ENCODE measurements around the gene PSEN1. TPM values are rescaled to one million over a fixed set of nuclear protein-coding genes. Genes with fewer than 3 reads are reported as not detected.

Gene PSEN1
- total RNA-seq (2021): 38.7 and 41.9 TPM in 2 replicates
- percentile 69 among the genes with signal in this experiment for Bru-seq, nascent RNA
- BruChase-seq, experiment 1, labeled RNA remaining after a 2-hour chase: percentile 69 among the genes with signal in this experiment
- BruChase-seq, experiment 2, labeled RNA remaining after a 6-hour chase: percentile 76 among the genes with signal in this experiment
- long read RNA-seq, full-length matches to known transcripts: 58 of 85 reads
- long read RNA-seq, partial matches to known transcripts: 6 of 85 reads
- long read RNA-seq, other reads (novel, unspliced or antisense): 21 of 85 reads

GRCh38 chr14:73136387-73137225 lies at the start of gene PSEN1:
Gene PSEN1, plus strand, starts transcription at chr14:73136507. Its CDS starts 11,513 bp downstream, at chr14:73148020.
- TF ChIP-seq EZH2 (IDR thresholded peaks at IDR 0.05; ENCODE audit: borderline replicate concordance, low read depth, low read length, poor library complexity, severe bottlenecking): no peak
- TF ChIP-seq CTCF (conservative IDR thresholded peaks at IDR 0.05; ENCODE audit: low read depth, low read length): no peak

DNA sequence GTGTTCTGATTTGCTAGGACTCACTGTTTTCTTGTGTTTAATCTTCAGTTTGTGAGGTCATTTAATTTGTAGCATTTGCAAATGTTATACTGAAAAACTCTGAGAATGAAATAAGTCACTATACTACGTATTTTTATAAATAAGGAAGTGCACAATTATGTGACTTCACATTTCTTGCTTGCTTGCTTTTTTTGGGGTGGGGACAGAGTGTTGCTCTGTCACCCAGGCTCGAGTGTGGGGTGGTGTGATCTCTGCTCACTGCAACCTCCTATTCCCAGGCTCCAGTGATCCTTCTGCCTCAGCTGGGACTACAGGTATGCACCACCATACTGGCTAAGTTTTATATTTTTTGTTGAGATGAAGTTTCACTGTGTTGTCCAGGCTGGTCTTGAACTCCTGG lies 45.3 kb upstream of the PSEN1 start:
- Histone ChIP-seq H3K9me3 (ENCODE audit: low read depth, low read length, poor library complexity, severe bottlenecking) (no peaks in the 10 kb centered on the region), H3K4me1 (ENCODE audit: insufficient read depth, low read length, poor library complexity, severe bottlenecking) (no peaks in the 10 kb centered on the region), H3K27me3 (replicated peaks; ENCODE audit: insufficient read depth, low read depth, low read length, poor library complexity) (no peaks in the 10 kb centered on the region), H3K36me3 (ENCODE audit: insufficient read depth, low read length, poor library complexity, severe bottlenecking) (peaks cover 69% of the 10 kb centered on the region), H3K27ac (ENCODE audit: low read depth, low read length, poor library complexity, severe bottlenecking) (no peak overlapping the region), H3K4me3 (ENCODE audit: low read depth, low read length, poor library complexity, severe bottlenecking) (no peak overlapping the region)
- no TSS peak for BruUV-seq (replicated peaks)
- TF ChIP-seq CTCF (conservative IDR thresholded peaks at IDR 0.05; ENCODE audit: low read depth, low read length) (no peak), EZH2 (IDR thresholded peaks at IDR 0.05; ENCODE audit: borderline replicate concordance, low read depth, low read length, poor library complexity, severe bottlenecking) (no peak)
- CTCF ChIA-PET: no interaction called here
- POLR2A ChIA-PET (ENCODE audit: low non-redundant PET): no interaction called here
- intact Hi-C loops (cut with micrococcal nuclease; ENCODE audit: unreplicated experiment): no loop called here
- DNase-seq (ENCODE audit: low spot score): no peak

More at GRCh38 chr14:73136387-73137225, at the start of gene PSEN1:
- ChIA-PET POLR2A (ENCODE audit: low non-redundant PET) (interaction anchor here (0.6 kb wide), 1 partner anchor 454 kb away, joined by 4 read pairs; no protein-coding TSS in a partner anchor), CTCF (no interaction called here)
- H3K4me3 ChIP-seq (ENCODE audit: low read depth, low read length, poor library complexity, severe bottlenecking): peak within 1 kb of the TSS; percentile 92
- no peaks in the 10 kb centered on the region for H3K9me3 ChIP-seq (ENCODE audit: low read depth, low read length, poor library complexity, severe bottlenecking)
- no TSS peak for BruUV-seq (replicated peaks)
- peak; percentile 94 for DNase-seq (ENCODE audit: low spot score)
- H3K27me3 ChIP-seq (replicated peaks; ENCODE audit: insufficient read depth, low read depth, low read length, poor library complexity): no peaks in the 10 kb centered on the region
- H3K27ac ChIP-seq (ENCODE audit: low read depth, low read length, poor library complexity, severe bottlenecking): peak within 1 kb of the TSS; percentile 90
- intact Hi-C loops (cut with micrococcal nuclease; ENCODE audit: unreplicated experiment): no loop called here
- no peaks in the 10 kb centered on the region for H3K36me3 ChIP-seq (ENCODE audit: insufficient read depth, low read length, poor library complexity, severe bottlenecking)
- no peaks in the 10 kb centered on the region for H3K4me1 ChIP-seq (ENCODE audit: insufficient read depth, low read length, poor library complexity, severe bottlenecking)

DNA sequence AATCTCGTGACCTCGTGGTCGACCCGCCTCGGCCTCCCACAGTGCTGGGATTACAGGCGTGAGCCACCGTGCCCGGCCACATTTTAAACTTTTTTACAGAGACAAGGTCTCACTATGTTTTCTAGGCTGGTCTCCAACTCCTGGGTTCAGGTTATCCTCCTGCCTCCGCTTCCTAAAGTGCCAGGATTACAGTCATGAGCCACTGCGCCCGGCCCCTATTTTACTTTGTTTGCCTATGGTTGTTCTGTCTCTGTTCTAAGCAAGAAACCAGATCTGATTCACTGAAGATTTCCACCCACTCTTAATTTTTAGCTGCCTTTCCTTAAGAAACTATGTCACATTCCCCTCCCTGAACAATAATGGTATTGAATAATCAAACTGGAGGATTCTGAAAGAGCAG lies 38.9 kb upstream of the PSEN1 start:
- no peaks in the 10 kb centered on the region for H3K27me3 ChIP-seq (replicated peaks; ENCODE audit: insufficient read depth, low read depth, low read length, poor library complexity)
- intact Hi-C loops (cut with micrococcal nuclease; ENCODE audit: unreplicated experiment): no loop called here
- no peak for DNase-seq (ENCODE audit: low spot score)
- ChIA-PET POLR2A (ENCODE audit: low non-redundant PET) (no interaction called here), CTCF (no interaction called here)
- H3K4me1 ChIP-seq (ENCODE audit: insufficient read depth, low read length, poor library complexity, severe bottlenecking): no peaks in the 10 kb centered on the region
- H3K4me3 ChIP-seq (ENCODE audit: low read depth, low read length, poor library complexity, severe bottlenecking): no peak overlapping the region
- no peaks in the 10 kb centered on the region for H3K9me3 ChIP-seq (ENCODE audit: low read depth, low read length, poor library complexity, severe bottlenecking)
- H3K36me3 ChIP-seq (ENCODE audit: insufficient read depth, low read length, poor library complexity, severe bottlenecking): peaks cover 75% of the 10 kb centered on the region
- H3K27ac ChIP-seq (ENCODE audit: low read depth, low read length, poor library complexity, severe bottlenecking): no peak overlapping the region
- BruUV-seq (replicated peaks): no TSS peak
- TF ChIP-seq EZH2 (IDR thresholded peaks at IDR 0.05; ENCODE audit: borderline replicate concordance, low read depth, low read length, poor library complexity, severe bottlenecking) (no peak), CTCF (conservative IDR thresholded peaks at IDR 0.05; ENCODE audit: low read depth, low read length) (no peak)
